ENCODE data around the gene UBE2R2.
"Not testable (repeated sequence)": the region's sequence is repeated elsewhere in the genome, so short reads cannot be mapped to it uniquely, and the experiment has no call there.

GRCh38 chr9:33789429-33789828 is 27.5 kb upstream of the UBE2R2 start:
- not testable (repeated sequence) for TF ChIP-seq EZH2phosphoT487 (IDR thresholded peaks at IDR 0.05; ENCODE audit: borderline replicate concordance, low read depth, low read length); CTCF (conservative IDR thresholded peaks at IDR 0.05; ENCODE audit: low read length)

All from OCI-LY7 (cell line).